Activated naive CD8-positive, alpha-beta T cell (primary cell): ENCODE results near the gene TIFAB.

Source experiments
- H3K27ac Mint-ChIP-seq: one replicate; pipeline ENCODE4 v1.8.0; 2021; ENCODE audit warnings: mixed read lengths
- H3K27me3 Mint-ChIP-seq: one replicate; pipeline ENCODE4 v1.8.0; 2021; ENCODE audit warnings: mixed read lengths
- H3K36me3 Mint-ChIP-seq: one replicate; pipeline ENCODE4 v1.8.0; 2021; ENCODE audit warnings: mixed read lengths
- H3K4me1 Mint-ChIP-seq: one replicate; pipeline ENCODE4 v1.8.0; 2021; ENCODE audit warnings: low read depth, mixed read lengths
- H3K4me3 Mint-ChIP-seq: one replicate; pipeline ENCODE4 v1.8.0; 2021; ENCODE audit warnings: mild to moderate bottlenecking, mixed read lengths
- H3K9me3 Mint-ChIP-seq: one replicate; pipeline ENCODE4 v1.8.0; 2021; ENCODE audit warnings: low read depth, mixed read lengths

The TIFAB gene

GRCh38 chr5:135456238-135457099 lies 4.3 kb upstream of the TIFAB start:
- Mint-ChIP-seq H3K27ac (no peak overlapping the region), H3K4me3 (no peak overlapping the region), H3K27me3 (peaks cover 1% of the 10 kb centered on the region), H3K9me3 (no peaks in the 10 kb centered on the region), H3K4me1 (no peaks in the 10 kb centered on the region), H3K36me3 (no peaks in the 10 kb centered on the region)

- H3K4me3 Mint-ChIP-seq = no peak overlapping the region
- H3K36me3 Mint-ChIP-seq = no peaks in the 10 kb centered on the region
- peaks cover 1% of the 10 kb centered on the region for H3K27me3 Mint-ChIP-seq
- H3K4me1 Mint-ChIP-seq = no peaks in the 10 kb centered on the region
- H3K27ac Mint-ChIP-seq = no peak overlapping the region
- no peaks in the 10 kb centered on the region for H3K9me3 Mint-ChIP-seq
Observed at GRCh38 chr5:135455876-135456237, 3.7 kb upstream of the TIFAB start.

DNA sequence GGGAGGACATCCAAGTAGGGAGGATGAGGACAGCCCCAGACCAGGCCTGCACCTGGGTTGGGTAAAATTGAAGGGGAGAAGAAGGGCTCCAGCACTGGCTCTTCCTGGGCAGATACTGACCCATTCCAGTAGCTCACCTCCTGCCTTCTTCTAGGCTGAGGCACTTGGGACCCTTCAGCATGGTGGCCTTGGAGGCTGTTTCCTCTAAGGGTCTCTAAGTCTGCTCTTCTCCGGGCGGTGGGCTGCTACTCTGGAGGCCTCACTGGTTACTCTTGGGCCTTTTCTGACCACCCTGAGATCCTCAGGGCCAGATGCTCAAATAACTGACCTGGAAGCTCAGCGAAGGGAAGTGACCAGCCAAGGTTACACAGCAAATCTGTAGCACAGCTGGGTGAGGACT lies 2.8 kb upstream of the TIFAB start:
- no peaks in the 10 kb centered on the region for H3K36me3 Mint-ChIP-seq
- H3K9me3 Mint-ChIP-seq = no peaks in the 10 kb centered on the region
- H3K27me3 Mint-ChIP-seq = peaks cover 2% of the 10 kb centered on the region
- H3K4me3 Mint-ChIP-seq = no peak overlapping the region
- no peaks in the 10 kb centered on the region for H3K4me1 Mint-ChIP-seq
- no peak overlapping the region for H3K27ac Mint-ChIP-seq

DNA sequence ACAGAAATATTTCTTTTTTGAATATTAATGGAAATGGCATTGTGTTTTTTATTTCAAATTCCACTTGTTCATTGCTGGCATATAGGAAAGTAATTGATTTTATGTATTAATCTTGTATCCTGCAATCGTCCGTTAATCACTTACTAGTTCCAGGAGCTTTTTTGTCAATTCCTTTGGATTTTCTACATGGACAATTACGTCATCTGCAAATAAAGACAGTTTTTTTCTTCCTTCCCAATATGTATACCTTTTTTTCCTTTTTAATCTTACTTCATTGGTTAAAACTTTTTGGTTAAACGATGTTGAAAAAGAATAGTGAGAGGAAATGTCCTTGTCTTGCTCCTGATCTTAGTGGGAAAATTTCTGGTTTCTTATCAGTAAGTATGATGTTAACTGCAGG lies 1.5 kb upstream of the TIFAB start:
- H3K36me3 Mint-ChIP-seq = no peaks in the 10 kb centered on the region
- no peak overlapping the region for H3K27ac Mint-ChIP-seq
- no peaks in the 10 kb centered on the region for H3K9me3 Mint-ChIP-seq
- H3K27me3 Mint-ChIP-seq = peaks cover 2% of the 10 kb centered on the region
- H3K4me3 Mint-ChIP-seq = no peak overlapping the region
- H3K4me1 Mint-ChIP-seq = no peaks in the 10 kb centered on the region

GRCh38 chr5:135451581-135452320 lies 400 bp downstream of the TIFAB start:
- no peaks in the 10 kb centered on the region for H3K4me1 Mint-ChIP-seq
- no peak overlapping the region for H3K4me3 Mint-ChIP-seq
- H3K27ac Mint-ChIP-seq = no peak overlapping the region
- no peaks in the 10 kb centered on the region for H3K36me3 Mint-ChIP-seq
- H3K27me3 Mint-ChIP-seq = peaks cover 6% of the 10 kb centered on the region
- no peaks in the 10 kb centered on the region for H3K9me3 Mint-ChIP-seq

GRCh38 chr5:135450952-135451351 lies 1.2 kb downstream of the TIFAB start:
- Mint-ChIP-seq H3K9me3 (no peaks in the 10 kb centered on the region), H3K4me3 (no peak overlapping the region), H3K27me3 (peaks cover 5% of the 10 kb centered on the region), H3K27ac (no peak overlapping the region), H3K4me1 (no peaks in the 10 kb centered on the region), H3K36me3 (no peaks in the 10 kb centered on the region)

- H3K9me3 Mint-ChIP-seq = no peaks in the 10 kb centered on the region
- H3K27me3 Mint-ChIP-seq = peaks cover 5% of the 10 kb centered on the region
- no peak overlapping the region for H3K27ac Mint-ChIP-seq
- H3K4me3 Mint-ChIP-seq = no peak overlapping the region
- H3K4me1 Mint-ChIP-seq = no peaks in the 10 kb centered on the region
- H3K36me3 Mint-ChIP-seq = no peaks in the 10 kb centered on the region
Observed at GRCh38 chr5:135450336-135450735, 1.8 kb downstream of the TIFAB start.

DNA sequence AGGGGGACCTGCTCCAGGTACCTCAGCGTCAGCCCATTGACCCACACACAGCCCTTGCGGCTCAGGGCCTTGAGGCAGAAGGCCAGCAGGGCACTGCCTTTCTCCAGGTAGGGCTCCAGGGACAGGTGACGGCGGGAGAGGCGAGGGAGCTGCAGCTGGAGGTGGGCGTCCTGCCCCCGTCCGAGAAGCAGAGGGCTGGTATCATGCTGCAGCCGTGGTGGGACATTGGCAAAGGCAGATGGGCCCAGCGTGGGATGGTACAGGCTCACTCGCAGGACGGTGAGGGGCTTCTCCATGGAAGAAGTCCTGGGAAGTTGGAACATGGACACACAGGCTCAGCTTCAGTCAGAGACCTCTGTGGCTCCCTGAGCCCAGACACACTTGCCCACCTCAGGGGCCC lies 2.5 kb downstream of the TIFAB start:
- Mint-ChIP-seq H3K36me3 (no peaks in the 10 kb centered on the region), H3K4me1 (no peaks in the 10 kb centered on the region), H3K4me3 (no peak overlapping the region), H3K27me3 (peaks cover 5% of the 10 kb centered on the region), H3K27ac (no peak overlapping the region), H3K9me3 (no peaks in the 10 kb centered on the region)

DNA sequence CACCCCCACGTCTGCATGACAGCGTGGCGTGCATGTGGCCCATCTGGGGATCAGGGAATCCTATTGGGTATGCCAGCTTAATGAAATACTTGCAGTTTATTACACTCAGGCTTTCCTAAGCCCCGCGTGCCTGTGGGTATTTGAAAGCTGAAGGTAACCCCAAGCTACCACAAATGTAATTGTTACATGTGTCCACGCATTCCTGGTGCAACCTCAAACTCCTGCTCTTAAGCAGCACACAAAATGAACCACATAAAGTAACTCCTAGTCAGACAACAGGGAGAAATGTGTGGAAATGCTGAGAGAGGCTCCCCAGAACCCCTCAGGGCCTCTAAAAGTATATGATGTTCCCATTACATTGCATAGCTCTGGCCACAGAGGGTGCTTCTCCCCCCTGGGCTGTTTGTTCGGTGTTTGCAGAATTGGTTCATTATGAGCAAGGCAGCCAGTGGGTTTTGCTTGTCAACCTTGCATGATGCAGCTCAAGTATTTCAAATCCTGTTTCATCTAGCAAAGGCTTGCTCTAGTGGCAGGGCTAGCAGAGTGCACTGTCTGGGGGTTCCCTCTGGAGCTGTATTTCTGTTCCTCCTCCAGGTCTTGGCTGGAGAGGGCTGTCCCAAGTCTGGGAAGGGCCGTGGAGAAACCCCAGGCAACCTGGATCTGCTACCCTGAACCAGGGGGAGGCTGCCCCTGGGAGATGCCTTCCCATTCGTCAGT lies 3.2 kb downstream of the TIFAB start:
- Mint-ChIP-seq H3K27ac (no peak overlapping the region), H3K9me3 (no peaks in the 10 kb centered on the region), H3K4me1 (no peaks in the 10 kb centered on the region), H3K27me3 (peaks cover 5% of the 10 kb centered on the region), H3K4me3 (no peak overlapping the region), H3K36me3 (no peaks in the 10 kb centered on the region)

DNA sequence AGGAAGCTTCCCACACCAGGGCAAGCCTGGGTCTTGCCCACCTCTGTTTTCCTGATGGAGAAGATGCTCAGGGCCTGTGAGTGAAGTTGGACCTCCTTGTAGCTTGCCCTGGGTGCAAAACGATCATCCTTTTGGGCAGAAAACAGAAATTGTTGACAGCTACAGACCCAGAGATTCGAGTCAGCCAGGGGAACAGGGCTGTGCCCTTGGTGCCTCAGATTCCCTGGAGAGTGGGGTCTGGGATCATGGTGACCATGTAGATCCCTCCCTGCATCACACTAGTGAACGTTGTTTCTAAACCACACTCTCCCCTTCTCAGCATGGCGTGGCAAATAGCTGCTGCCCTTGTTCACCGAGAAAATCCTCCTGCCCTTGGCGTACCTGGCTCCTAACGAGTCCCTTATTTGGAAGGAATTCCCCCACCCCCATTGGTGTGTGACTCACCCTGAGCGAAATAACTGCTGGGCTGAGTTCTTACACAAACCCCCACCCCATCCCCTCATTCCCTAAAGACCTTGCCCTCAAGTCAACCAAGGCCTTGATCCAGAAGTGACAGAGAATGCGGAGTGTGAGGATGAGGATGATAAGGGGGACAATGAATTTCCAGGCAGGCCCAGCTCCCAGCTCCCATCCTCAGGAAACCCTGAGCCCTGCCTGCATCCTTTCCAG lies 3.9 kb downstream of the TIFAB start:
- Mint-ChIP-seq H3K36me3 (no peaks in the 10 kb centered on the region), H3K27ac (no peak overlapping the region), H3K27me3 (peaks cover 5% of the 10 kb centered on the region), H3K9me3 (no peaks in the 10 kb centered on the region), H3K4me1 (no peaks in the 10 kb centered on the region), H3K4me3 (no peak overlapping the region)

DNA sequence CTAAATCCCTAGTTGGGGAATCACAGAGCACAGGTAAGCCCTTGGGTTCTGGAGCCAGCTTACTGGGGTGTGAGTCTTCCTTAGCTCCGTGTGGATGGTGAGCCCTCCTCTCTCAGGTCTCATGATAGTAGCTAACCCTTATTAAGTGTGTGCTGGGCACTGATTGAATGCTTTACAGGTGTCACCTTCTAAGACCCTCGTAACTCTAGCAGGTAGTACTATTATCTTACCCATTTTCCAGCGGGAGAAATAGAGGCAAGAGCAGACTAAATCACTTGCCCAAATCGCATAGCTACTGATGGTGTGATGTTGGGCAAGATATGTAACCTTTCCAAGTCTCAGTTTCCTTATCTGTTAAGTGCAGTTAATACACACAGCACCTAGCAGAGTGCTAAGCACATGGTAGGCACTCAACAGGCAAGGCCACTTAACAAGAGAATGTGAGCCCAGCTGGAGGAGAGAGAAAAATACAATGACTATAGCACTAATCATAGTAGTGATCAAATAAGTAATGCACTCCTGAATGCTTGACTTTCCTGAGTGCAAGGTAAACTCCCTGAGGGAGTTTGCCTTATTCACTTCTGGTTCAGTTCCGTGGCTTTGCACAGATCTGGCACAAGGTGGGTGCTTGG lies 4.7 kb downstream of the TIFAB start, which contains the start of gene DCANP1:
Gene DCANP1 (minus strand): TSS at position 51 of the 632 bp plus-strand sequence. CDS start 240 bp downstream, outside the sequence.
- no peak within 1 kb of the TSS for H3K27ac Mint-ChIP-seq
- H3K4me1 Mint-ChIP-seq = no peaks in the 10 kb centered on the region
- H3K27me3 Mint-ChIP-seq = peaks cover 5% of the 10 kb centered on the region
- H3K9me3 Mint-ChIP-seq = no peaks in the 10 kb centered on the region
- H3K36me3 Mint-ChIP-seq = no peaks in the 10 kb centered on the region
- no peak within 1 kb of the TSS for H3K4me3 Mint-ChIP-seq

DNA sequence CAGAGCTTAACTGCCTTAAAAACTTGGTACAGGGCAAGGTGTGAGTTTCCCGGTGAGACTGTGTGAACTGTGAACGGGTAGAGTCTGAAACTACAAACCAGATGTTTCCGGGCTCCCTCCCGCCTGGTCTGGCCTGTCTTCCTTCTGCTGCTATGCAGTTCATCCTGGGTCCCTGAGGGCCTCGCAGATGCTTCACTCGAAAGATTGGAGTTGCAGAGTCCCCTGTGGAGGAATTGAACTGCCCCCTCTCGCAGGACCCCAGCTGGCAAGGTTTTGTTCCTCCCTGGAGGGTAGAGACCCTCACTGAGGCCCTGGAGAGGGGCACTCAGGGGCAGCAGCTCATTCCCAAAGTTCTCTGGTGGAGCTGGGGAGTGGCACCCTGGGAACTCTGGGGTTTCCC lies 5.5 kb downstream of the TIFAB start:
- no peak overlapping the region for H3K27ac Mint-ChIP-seq
- no peaks in the 10 kb centered on the region for H3K4me1 Mint-ChIP-seq
- H3K36me3 Mint-ChIP-seq = no peaks in the 10 kb centered on the region
- peaks cover 5% of the 10 kb centered on the region for H3K27me3 Mint-ChIP-seq
- H3K4me3 Mint-ChIP-seq = no peak overlapping the region
- no peaks in the 10 kb centered on the region for H3K9me3 Mint-ChIP-seq

- no peak overlapping the region for H3K4me3 Mint-ChIP-seq
- H3K27me3 Mint-ChIP-seq = peaks cover 5% of the 10 kb centered on the region
- no peak overlapping the region for H3K27ac Mint-ChIP-seq
- H3K9me3 Mint-ChIP-seq = no peaks in the 10 kb centered on the region
- no peaks in the 10 kb centered on the region for H3K36me3 Mint-ChIP-seq
- no peaks in the 10 kb centered on the region for H3K4me1 Mint-ChIP-seq
Observed at GRCh38 chr5:135446206-135446605, 5.9 kb downstream of the TIFAB start.

GRCh38 chr5:135445306-135445985 lies 6.7 kb downstream of the TIFAB start:
- Mint-ChIP-seq H3K4me3 (no peak overlapping the region), H3K27me3 (peaks cover 3% of the 10 kb centered on the region), H3K27ac (no peak overlapping the region), H3K9me3 (no peaks in the 10 kb centered on the region), H3K36me3 (no peaks in the 10 kb centered on the region), H3K4me1 (no peaks in the 10 kb centered on the region)
